Ectodermal cell (in vitro differentiated cells): Measurements from ENCODE around the gene PRKCA.
"Not testable (repeated sequence)": the region's sequence is repeated elsewhere in the genome, so short reads cannot be mapped to it uniquely, and the experiment has no call there.

Experiments
- H3K27ac ChIP-seq: 2 replicates; pipeline ENCODE4 v1.7.0; 2013; ENCODE audit warnings: mild to moderate bottlenecking, low read depth, low read length; ENCODE audit not compliant: insufficient read depth, poor library complexity, severe bottlenecking
- H3K27me3 ChIP-seq: 2 replicates; pipeline ENCODE4 v1.7.0; 2013; ENCODE audit warnings: mild to moderate bottlenecking, low read length; ENCODE audit not compliant: insufficient read depth, control insufficient read depth, poor library complexity, severe bottlenecking
- H3K36me3 ChIP-seq: one replicate; pipeline ENCODE4 v1.7.0; 2013; ENCODE audit warnings: low read length; ENCODE audit not compliant: control insufficient read depth, insufficient read depth
- H3K4me1 ChIP-seq: one replicate; pipeline ENCODE4 v1.7.0; 2013; ENCODE audit warnings: low read length; ENCODE audit not compliant: control insufficient read depth, insufficient read depth
- H3K4me3 ChIP-seq: 2 replicates; pipeline ENCODE4 v1.7.0; 2013; ENCODE audit warnings: low read depth, low read length, control low read depth; ENCODE audit not compliant: insufficient read depth
- H3K9me3 ChIP-seq: 2 replicates; pipeline ENCODE4 v1.7.0; 2013; ENCODE audit warnings: mild to moderate bottlenecking, low read length, moderate library complexity; ENCODE audit not compliant: control insufficient read depth
- WGBS, 2 experiments: methylation state at CpG; one replicate each; pipeline ENCODE4 v1.1.7; 2013; ENCODE audit warnings: missing lambda C conversion rate in 2 of 2; 5-methylcytosine and 5-hydroxymethylcytosine counted together

PRKCA gene

GRCh38 chr17:66287911-66288310, 14.5 kb upstream of the PRKCA start:
- H3K27ac ChIP-seq = no peak overlapping the region
- 98 to 99% methylated on average over 2 of the region's 2 CpGs for WGBS, 2 experiments
- no peaks in the 10 kb centered on the region for H3K36me3 ChIP-seq

GRCh38 chr17:66290101-66290722, 12.2 kb upstream of the PRKCA start:
- no peaks in the 10 kb centered on the region for H3K9me3 ChIP-seq
- no peaks in the 10 kb centered on the region for H3K36me3 ChIP-seq
- H3K27ac ChIP-seq = no peak overlapping the region
- no peaks in the 10 kb centered on the region for H3K4me1 ChIP-seq
- no peak overlapping the region for H3K4me3 ChIP-seq
- 95 to 98% methylated on average over 4 of the region's 4 CpGs for WGBS, 2 experiments
- no peaks in the 10 kb centered on the region for H3K27me3 ChIP-seq

More at GRCh38 chr17:66287911-66288310, 14.5 kb upstream of the PRKCA start:
- no peaks in the 10 kb centered on the region for H3K9me3 ChIP-seq
- no peak overlapping the region for H3K4me3 ChIP-seq
- no peaks in the 10 kb centered on the region for H3K4me1 ChIP-seq
- H3K27me3 ChIP-seq = no peaks in the 10 kb centered on the region

- Histone ChIP-seq H3K27ac (no peak overlapping the region), H3K4me1 (no peaks in the 10 kb centered on the region), H3K9me3 (no peaks in the 10 kb centered on the region), H3K36me3 (no peaks in the 10 kb centered on the region), H3K27me3 (no peaks in the 10 kb centered on the region), H3K4me3 (no peak overlapping the region)
- WGBS, 2 experiments = 0 to 67% methylated on average over 1 to 3 of the region's 3 CpGs
Measured at GRCh38 chr17:66292353-66292752, 10.1 kb upstream of the PRKCA start.

GRCh38 chr17:66296289-66296725, 6.1 kb upstream of the PRKCA start:
- H3K27ac ChIP-seq = no peak overlapping the region
- H3K36me3 ChIP-seq = no peaks in the 10 kb centered on the region
- peaks cover 16% of the 10 kb centered on the region for H3K27me3 ChIP-seq
- WGBS, 2 experiments = 92 to 94% methylated on average over 6 of the region's 6 CpGs
- no peaks in the 10 kb centered on the region for H3K9me3 ChIP-seq
- no peak overlapping the region for H3K4me3 ChIP-seq
- H3K4me1 ChIP-seq = no peaks in the 10 kb centered on the region

- H3K4me3 ChIP-seq, H3K9me3 ChIP-seq, H3K4me1 ChIP-seq, H3K36me3 ChIP-seq, H3K27ac ChIP-seq: not testable (repeated sequence)
- peaks cover 24% of the 10 kb centered on the region for H3K27me3 ChIP-seq
- 94 to 95% methylated on average over 9 of the region's 9 CpGs for WGBS, 2 experiments
Measured at GRCh38 chr17:66297443-66297842, 5.0 kb upstream of the PRKCA start.

- H3K27ac ChIP-seq = no peak overlapping the region
- H3K27me3 ChIP-seq = peaks cover 30% of the 10 kb centered on the region
- H3K4me1 ChIP-seq = peaks cover 12% of the 10 kb centered on the region
- H3K36me3 ChIP-seq = no peaks in the 10 kb centered on the region
- WGBS, 2 experiments = 92 to 99% methylated on average over 4 of the region's 4 CpGs
- no peak overlapping the region for H3K4me3 ChIP-seq
- no peaks in the 10 kb centered on the region for H3K9me3 ChIP-seq
Measured at GRCh38 chr17:66299711-66300110, 2.7 kb upstream of the PRKCA start.

- 81 to 84% methylated on average over 8 of the region's 8 CpGs for WGBS, 2 experiments
- H3K27ac ChIP-seq = no peak overlapping the region
- H3K9me3 ChIP-seq = no peaks in the 10 kb centered on the region
- no peaks in the 10 kb centered on the region for H3K36me3 ChIP-seq
- H3K4me1 ChIP-seq = peaks cover 17% of the 10 kb centered on the region
- H3K27me3 ChIP-seq = peaks cover 30% of the 10 kb centered on the region
- H3K4me3 ChIP-seq = peak overlapping the region; percentile 66
Measured at GRCh38 chr17:66300956-66301355, 1.5 kb upstream of the PRKCA start.

- Histone ChIP-seq H3K4me3 (peak overlapping the region; percentile 66), H3K9me3 (no peaks in the 10 kb centered on the region), H3K27ac (no peak overlapping the region), H3K36me3 (no peaks in the 10 kb centered on the region), H3K27me3 (peaks cover 30% of the 10 kb centered on the region), H3K4me1 (peaks cover 22% of the 10 kb centered on the region)
- 24 to 28% methylated on average over 14 of the region's 14 CpGs for WGBS, 2 experiments
Measured at GRCh38 chr17:66301367-66301863, 998 bp upstream of the PRKCA start.

GRCh38 chr17:66302761-66303626, 581 bp downstream of the PRKCA start:
- WGBS, 2 experiments = 0% methylated on average over 91 of the region's 91 CpGs
- no peaks in the 10 kb centered on the region for H3K9me3 ChIP-seq
- H3K4me3 ChIP-seq = peak overlapping the region; percentile 66
- peaks cover 30% of the 10 kb centered on the region for H3K27me3 ChIP-seq
- H3K36me3 ChIP-seq = no peaks in the 10 kb centered on the region
- H3K27ac ChIP-seq = no peak overlapping the region
- H3K4me1 ChIP-seq = peaks cover 25% of the 10 kb centered on the region
